Panc1 (cell line): ENCODE measurements around the gene GTPBP4. TPM values are rescaled to one million over a fixed set of nuclear protein-coding genes. Genes with fewer than 3 reads are reported as not detected.

Experiments
- ATAC-seq: fragments of 200-7000 bp; cut with Tn5 transposase; 2 replicates; pipeline ENCODE4 v1.9.1; 2020; ENCODE audit warnings: mild to moderate bottlenecking, moderate library complexity
- BruUV-seq: library from RNA; stranded (reverse); fragments of 400-500 nt; replicated peaks from 2 replicates; lab custom pipeline; 2021; lab: Mats Ljungman, UMichigan
- CTCF ChIA-PET: fragments of 300-600 bp; sonication (Branson Sonifier 250); formaldehyde crosslinking; loops from one replicate; lab custom pipeline; 2022; ENCODE audit warnings: antibody characterized with exemption; lab: Charles Lee
- POLR2A ChIA-PET: fragments of 300-600 bp; sonication (Branson Sonifier 250); formaldehyde crosslinking; loops from one replicate; lab custom pipeline; 2022; ENCODE audit warnings: antibody characterized with exemption; lab: Charles Lee
- DNase-seq: peaks from one replicate; pipeline ENCODE4 v3.0.0-alpha.2; 2010; ENCODE audit warnings: low read depth, low spot score
- H3K27ac ChIP-seq: 2 replicates; pipeline ENCODE4 v1.5.1; 2011; ENCODE audit warnings: mild to moderate bottlenecking, low read length, inconsistent platforms
- H3K27me3 ChIP-seq: fragments of 200-500 bp; sonication (Bioruptor generic); 2 replicates; pipeline ENCODE4 v1.6.0; 2014; ENCODE audit warnings: low read length, inconsistent platforms; ENCODE audit not compliant: control insufficient read depth, insufficient read depth
- H3K36me3 ChIP-seq: fragments of 200-500 bp; sonication (Bioruptor generic); 2 replicates; pipeline ENCODE4 v1.5.1; 2014; ENCODE audit warnings: inconsistent platforms, mild to moderate bottlenecking, low read length, moderate library complexity; ENCODE audit not compliant: control insufficient read depth, insufficient read depth
- H3K4me1 ChIP-seq: 2 replicates; pipeline ENCODE4 v1.5.1; 2011; ENCODE audit warnings: inconsistent platforms, mild to moderate bottlenecking, low read length, moderate library complexity; ENCODE audit not compliant: control insufficient read depth, insufficient read depth
- H3K4me3 ChIP-seq, 2 experiments: 2 replicates each; pipeline ENCODE4 v1.5.1; 2011 to 2012; ENCODE audit warnings: low read depth in 2 of 2, low read length in 2 of 2, mild to moderate bottlenecking in 2 of 2, inconsistent platforms in 1 of 2, moderate library complexity in 1 of 2
- H3K9me3 ChIP-seq: fragments of 200-500 bp; sonication (Bioruptor generic); 2 replicates; pipeline ENCODE4 v1.5.1; 2014; ENCODE audit warnings: low read depth, mild to moderate bottlenecking, inconsistent platforms, low read length, moderate library complexity; ENCODE audit not compliant: control insufficient read depth, insufficient read depth
- POLR2AphosphoS5 ChIP-seq: IDR thresholded peaks from 2 replicates; pipeline ENCODE4 v1.6.1; 2012; ENCODE audit warnings: mild to moderate bottlenecking, low read depth, low read length, moderate library complexity
- SIN3A ChIP-seq: IDR thresholded peaks from 2 replicates; pipeline ENCODE4 v1.6.1; 2012; ENCODE audit warnings: low read depth, mild to moderate bottlenecking, low read length, moderate library complexity, borderline replicate concordance; ENCODE audit not compliant: insufficient read depth
- TCF7L2 ChIP-seq: IDR thresholded peaks from 2 replicates; pipeline ENCODE4 v1.6.1; 2011; ENCODE audit warnings: mild to moderate bottlenecking, low read depth, low read length, inconsistent platforms
- in situ Hi-C: cut with HindIII; loops from 2 replicates; pipeline ENCODE4 v1.10.0; 2016; ENCODE audit warnings: low sequenced_read_pairs, low pct_unique_long_range_greater_than_20kb
- intact Hi-C: fragments of 100-400 bp; cut with micrococcal nuclease; formaldehyde crosslinking; loops from one replicate; pipeline ENCODE4 v1.10.0; 2022; ENCODE audit not compliant: unreplicated experiment
- total RNA-seq: library from RNA; stranded (reverse); gene quantifications from one replicate; pipeline ENCODE4 v1.2.1, GENCODE V29; 2021; ENCODE audit not compliant: unreplicated experiment
- TF ChIP-seq, protein P1 (sequence below): fragments of 450-650 bp; IDR thresholded peaks from 2 replicates; pipeline ENCODE4 v1.5.1; 2017; ENCODE audit warnings: mild to moderate bottlenecking
- TF ChIP-seq, protein P2 (sequence below), 2 experiments: IDR thresholded peaks; 2 replicates each; pipeline ENCODE4 v1.6.1; 2011 to 2012; ENCODE audit warnings: low read depth in 2 of 2, control low read depth in 1 of 2, low read length in 1 of 2, mild to moderate bottlenecking in 1 of 2, moderate library complexity in 1 of 2; ENCODE audit not compliant: insufficient read depth in 1 of 2

Gene GTPBP4
- total RNA-seq, 1 experiment from 2014 or later, result 79.5 TPM

DNA sequence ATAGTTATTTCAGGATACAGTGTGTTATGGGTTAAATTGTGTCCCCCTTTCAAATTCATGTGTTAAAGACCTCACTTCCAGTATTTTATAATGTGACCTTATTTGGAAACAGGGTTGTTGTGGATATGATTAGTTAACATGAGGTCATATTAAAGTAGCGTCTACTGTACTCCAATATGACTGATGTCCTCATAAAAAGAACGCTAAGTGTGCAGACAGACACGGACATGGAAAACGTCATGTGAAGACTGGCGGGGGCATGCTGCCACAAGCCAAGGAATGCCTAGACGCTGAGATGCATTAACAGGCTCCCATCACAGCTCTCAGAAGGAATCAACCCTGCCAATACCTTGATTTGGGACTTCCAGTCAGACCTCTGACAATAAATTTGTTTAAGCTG, 66.5 kb downstream of the GTPBP4 start:
- intact Hi-C loops, result no loop called here
- Histone ChIP-seq H3K4me3 (peak overlapping the region; percentile 88 to 95), H3K9me3 (no peaks in the 10 kb centered on the region), H3K27ac (peak overlapping the region; percentile 93; the same call in 1 of the 2 replicates), H3K4me1 (peaks cover 27% of the 10 kb centered on the region), H3K27me3 (no peaks in the 10 kb centered on the region), H3K36me3 (peaks cover 6% of the 10 kb centered on the region)
- TF ChIP-seq, protein P1, sequence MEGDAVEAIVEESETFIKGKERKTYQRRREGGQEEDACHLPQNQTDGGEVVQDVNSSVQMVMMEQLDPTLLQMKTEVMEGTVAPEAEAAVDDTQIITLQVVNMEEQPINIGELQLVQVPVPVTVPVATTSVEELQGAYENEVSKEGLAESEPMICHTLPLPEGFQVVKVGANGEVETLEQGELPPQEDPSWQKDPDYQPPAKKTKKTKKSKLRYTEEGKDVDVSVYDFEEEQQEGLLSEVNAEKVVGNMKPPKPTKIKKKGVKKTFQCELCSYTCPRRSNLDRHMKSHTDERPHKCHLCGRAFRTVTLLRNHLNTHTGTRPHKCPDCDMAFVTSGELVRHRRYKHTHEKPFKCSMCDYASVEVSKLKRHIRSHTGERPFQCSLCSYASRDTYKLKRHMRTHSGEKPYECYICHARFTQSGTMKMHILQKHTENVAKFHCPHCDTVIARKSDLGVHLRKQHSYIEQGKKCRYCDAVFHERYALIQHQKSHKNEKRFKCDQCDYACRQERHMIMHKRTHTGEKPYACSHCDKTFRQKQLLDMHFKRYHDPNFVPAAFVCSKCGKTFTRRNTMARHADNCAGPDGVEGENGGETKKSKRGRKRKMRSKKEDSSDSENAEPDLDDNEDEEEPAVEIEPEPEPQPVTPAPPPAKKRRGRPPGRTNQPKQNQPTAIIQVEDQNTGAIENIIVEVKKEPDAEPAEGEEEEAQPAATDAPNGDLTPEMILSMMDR, result no peak
- TF ChIP-seq TCF7L2 (no peak), SIN3A (no peak)
- ChIA-PET CTCF (no interaction called here), POLR2A (no interaction called here)
- BruUV-seq, result no TSS peak
- DNase-seq, result no peak
- no peak for ATAC-seq
- in situ Hi-C loops, result no loop called here

DNA sequence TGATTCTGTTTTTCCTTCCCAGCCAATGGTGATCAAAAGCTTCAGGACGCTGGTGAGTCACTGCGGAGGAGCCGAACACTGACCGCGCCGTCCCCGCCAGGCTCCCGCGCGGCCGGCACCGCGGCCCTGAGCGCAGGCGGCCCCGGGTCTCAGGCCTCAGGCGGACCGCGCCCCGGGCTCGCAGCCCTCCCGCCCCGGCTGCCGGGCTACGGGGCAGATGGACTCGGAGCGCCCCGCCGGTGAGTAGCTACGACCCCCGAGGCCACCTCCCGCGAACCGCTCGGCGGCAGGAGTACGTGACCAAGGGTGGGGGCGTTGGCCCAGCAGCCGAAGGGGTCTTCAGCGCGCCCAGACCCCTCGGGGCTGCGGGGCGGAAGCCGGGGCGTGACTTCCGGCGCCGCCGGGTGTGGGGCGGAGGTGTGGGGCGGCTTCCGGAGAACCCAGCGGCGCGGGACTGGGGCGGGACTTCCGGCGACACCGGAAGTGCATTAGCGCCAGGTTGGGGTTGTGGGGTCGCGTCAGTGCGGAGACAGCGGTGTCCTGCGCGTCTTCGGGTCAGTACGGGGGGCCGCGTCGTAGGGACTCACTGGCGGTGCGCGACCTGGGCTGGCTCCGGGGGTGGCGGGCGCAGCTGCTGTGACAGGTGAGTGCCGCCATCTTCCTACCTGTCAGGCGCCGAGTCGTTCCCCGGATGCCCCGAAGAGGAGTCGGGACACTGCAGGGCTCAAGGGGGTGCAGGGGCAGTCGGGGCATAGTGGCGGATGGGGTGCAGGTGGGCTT, 68.3 kb downstream of the GTPBP4 start, which contains the start of gene WDR37:
TSS of gene WDR37 (plus strand) at position 60 of the 780 bp plus-strand sequence. CDS start 15,771 bp downstream, outside the sequence.
- CTCF ChIA-PET, result no interaction called here
- peak; percentile 98 for ATAC-seq
- peak; percentile 63; the same call in 1 of the 2 replicates for TF ChIP-seq POLR2AphosphoS5
- TF ChIP-seq SIN3A, result peak; percentile 88; the same call in 1 of the 2 replicates
- TF ChIP-seq, protein P1, result no peak
- POLR2A ChIA-PET, result no interaction called here
- intact Hi-C loops (no loop called here), in situ Hi-C loops (no loop called here)
- Histone ChIP-seq H3K4me3 (peak within 1 kb of the TSS; percentile 88 to 95), H3K4me1 (peaks cover 16% of the 10 kb centered on the region), H3K27ac (peak within 1 kb of the TSS; percentile 93), H3K27me3 (no peaks in the 10 kb centered on the region), H3K9me3 (no peaks in the 10 kb centered on the region), H3K36me3 (peaks cover 2% of the 10 kb centered on the region; the same call in 1 of the 2 replicates)
- DNase-seq, result no peak
- no TSS peak for BruUV-seq

DNA sequence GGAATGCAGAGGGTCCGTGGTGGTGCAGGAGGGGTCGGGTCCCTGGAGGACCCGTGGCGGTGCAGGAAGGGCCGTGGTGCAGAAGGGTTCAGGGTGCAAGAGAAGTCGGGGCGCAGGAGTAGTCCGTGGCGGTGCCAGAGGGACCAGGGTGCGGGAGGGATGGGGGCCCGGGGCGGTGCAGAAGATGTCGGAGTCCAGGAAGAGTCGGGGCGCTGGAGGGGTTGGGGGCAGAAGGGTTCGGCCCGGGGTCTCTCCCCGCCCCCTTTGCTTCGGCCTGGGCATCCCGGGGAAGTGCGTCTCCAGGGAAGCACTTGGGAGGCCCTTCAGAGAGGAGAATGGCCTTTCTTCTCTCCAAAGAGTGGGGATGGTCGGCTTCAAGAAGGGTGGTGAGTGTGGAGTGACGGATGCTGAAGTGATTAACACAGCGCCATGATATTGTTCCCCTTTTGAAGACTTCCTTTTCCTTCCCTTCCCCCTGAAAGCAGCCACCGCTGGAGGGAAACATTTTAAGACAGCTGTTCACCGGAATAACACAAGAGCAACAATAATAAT, 68.9 kb downstream of the GTPBP4 start:
- POLR2A ChIA-PET, result no interaction called here
- no TSS peak for BruUV-seq
- H3K27me3 ChIP-seq, result no peaks in the 10 kb centered on the region
- no peaks in the 10 kb centered on the region for H3K9me3 ChIP-seq
- no peak for ATAC-seq
- H3K4me1 ChIP-seq, result peaks cover 16% of the 10 kb centered on the region
- H3K4me3 ChIP-seq, result peak overlapping the region; percentile 88 to 95
- DNase-seq, result no peak
- in situ Hi-C loops (no loop called here), intact Hi-C loops (no loop called here)
- TF ChIP-seq TCF7L2, result no peak
- TF ChIP-seq, protein P1, result no peak
- TF ChIP-seq POLR2AphosphoS5, result no peak
- TF ChIP-seq, protein P2, sequence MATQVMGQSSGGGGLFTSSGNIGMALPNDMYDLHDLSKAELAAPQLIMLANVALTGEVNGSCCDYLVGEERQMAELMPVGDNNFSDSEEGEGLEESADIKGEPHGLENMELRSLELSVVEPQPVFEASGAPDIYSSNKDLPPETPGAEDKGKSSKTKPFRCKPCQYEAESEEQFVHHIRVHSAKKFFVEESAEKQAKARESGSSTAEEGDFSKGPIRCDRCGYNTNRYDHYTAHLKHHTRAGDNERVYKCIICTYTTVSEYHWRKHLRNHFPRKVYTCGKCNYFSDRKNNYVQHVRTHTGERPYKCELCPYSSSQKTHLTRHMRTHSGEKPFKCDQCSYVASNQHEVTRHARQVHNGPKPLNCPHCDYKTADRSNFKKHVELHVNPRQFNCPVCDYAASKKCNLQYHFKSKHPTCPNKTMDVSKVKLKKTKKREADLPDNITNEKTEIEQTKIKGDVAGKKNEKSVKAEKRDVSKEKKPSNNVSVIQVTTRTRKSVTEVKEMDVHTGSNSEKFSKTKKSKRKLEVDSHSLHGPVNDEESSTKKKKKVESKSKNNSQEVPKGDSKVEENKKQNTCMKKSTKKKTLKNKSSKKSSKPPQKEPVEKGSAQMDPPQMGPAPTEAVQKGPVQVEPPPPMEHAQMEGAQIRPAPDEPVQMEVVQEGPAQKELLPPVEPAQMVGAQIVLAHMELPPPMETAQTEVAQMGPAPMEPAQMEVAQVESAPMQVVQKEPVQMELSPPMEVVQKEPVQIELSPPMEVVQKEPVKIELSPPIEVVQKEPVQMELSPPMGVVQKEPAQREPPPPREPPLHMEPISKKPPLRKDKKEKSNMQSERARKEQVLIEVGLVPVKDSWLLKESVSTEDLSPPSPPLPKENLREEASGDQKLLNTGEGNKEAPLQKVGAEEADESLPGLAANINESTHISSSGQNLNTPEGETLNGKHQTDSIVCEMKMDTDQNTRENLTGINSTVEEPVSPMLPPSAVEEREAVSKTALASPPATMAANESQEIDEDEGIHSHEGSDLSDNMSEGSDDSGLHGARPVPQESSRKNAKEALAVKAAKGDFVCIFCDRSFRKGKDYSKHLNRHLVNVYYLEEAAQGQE (IDR thresholded peaks at IDR 0.05; ENCODE audit: insufficient read depth in 1 of 2, low read depth in 2 of 2, low read length in 1 of 2), result no peak
- no peak for TF ChIP-seq SIN3A
- peaks cover 2% of the 10 kb centered on the region; the same call in 1 of the 2 replicates for H3K36me3 ChIP-seq
- H3K27ac ChIP-seq, result peak overlapping the region; percentile 93
- CTCF ChIA-PET, result interaction anchor here (0.7 kb wide), 1 partner anchor 18 kb away, joined by 4 read pairs; no protein-coding TSS in a partner anchor
